PC-9 (cell line): ENCODE measurements around the gene DEPP1.

Source experiments
- CTCF ChIP-seq: fragments of 200-600 bp; sonication (generic); conservative IDR thresholded peaks from 2 replicates; pipeline ENCODE4 v1.6.1; 2017; ENCODE audit warnings: mixed run types, antibody characterized with exemption, mild to moderate bottlenecking, moderate library complexity
- EZH2 ChIP-seq: fragments of 200-600 bp; sonication (generic); IDR thresholded peaks from 2 replicates; pipeline ENCODE4 v1.8.0; 2017; ENCODE audit warnings: antibody characterized with exemption, low read depth

- no peak for TF ChIP-seq CTCF
- TF ChIP-seq EZH2: no peak
These were observed 24.9 kb upstream of the DEPP1 start for GRCh38 chr10:45003432-45004000.
